A549 (cell line): ENCODE measurements around the gene NRXN3.

Experiments
- CHD2 ChIP-seq: fragments of 150-350 bp; IDR thresholded peaks from 2 replicates; pipeline ENCODE4 v1.6.1; 2014; ENCODE audit warnings: low read length; ENCODE audit not compliant: partially characterized antibody
- CTCF ChIP-seq: fragments of >200 bp; sonication (Bioruptor Twin); formaldehyde crosslinking; IDR thresholded peaks from 3 replicates; pipeline ENCODE4 v1.5.1; 2016

- TF ChIP-seq CTCF: no peak
- no peak for TF ChIP-seq CHD2
Measured at GRCh38 chr14:78446807-78447206, 276.6 kb downstream of the NRXN3 start.
